ENCODE measurements around the gene UGGT1.

DNA sequence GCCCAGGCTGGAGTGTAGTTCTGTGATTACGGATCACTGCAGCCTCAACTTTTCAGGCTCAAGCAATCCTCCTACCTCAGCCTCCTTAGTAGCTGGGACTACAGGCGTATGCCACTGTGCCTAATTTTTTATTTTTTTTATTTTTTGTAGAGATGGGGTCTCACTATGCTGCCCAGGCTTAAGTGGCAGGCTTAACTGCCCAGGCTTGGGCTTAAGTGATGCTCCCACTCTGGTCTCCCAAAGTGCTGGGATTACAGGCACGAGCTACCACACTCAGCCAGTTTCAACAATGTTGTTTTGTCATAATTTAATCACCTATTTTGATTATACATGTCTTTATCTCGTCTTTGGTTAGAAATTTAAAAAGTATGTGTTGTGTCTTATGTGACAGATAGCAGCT lies 18.2 kb downstream of the UGGT1 start:
- TF ChIP-seq, protein P1, sequence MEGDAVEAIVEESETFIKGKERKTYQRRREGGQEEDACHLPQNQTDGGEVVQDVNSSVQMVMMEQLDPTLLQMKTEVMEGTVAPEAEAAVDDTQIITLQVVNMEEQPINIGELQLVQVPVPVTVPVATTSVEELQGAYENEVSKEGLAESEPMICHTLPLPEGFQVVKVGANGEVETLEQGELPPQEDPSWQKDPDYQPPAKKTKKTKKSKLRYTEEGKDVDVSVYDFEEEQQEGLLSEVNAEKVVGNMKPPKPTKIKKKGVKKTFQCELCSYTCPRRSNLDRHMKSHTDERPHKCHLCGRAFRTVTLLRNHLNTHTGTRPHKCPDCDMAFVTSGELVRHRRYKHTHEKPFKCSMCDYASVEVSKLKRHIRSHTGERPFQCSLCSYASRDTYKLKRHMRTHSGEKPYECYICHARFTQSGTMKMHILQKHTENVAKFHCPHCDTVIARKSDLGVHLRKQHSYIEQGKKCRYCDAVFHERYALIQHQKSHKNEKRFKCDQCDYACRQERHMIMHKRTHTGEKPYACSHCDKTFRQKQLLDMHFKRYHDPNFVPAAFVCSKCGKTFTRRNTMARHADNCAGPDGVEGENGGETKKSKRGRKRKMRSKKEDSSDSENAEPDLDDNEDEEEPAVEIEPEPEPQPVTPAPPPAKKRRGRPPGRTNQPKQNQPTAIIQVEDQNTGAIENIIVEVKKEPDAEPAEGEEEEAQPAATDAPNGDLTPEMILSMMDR (IDR thresholded peaks at IDR 0.05): no peak
- TF ChIP-seq POLR2A (IDR thresholded peaks at IDR 0.05): no peak

Measured in lower leg skin (tissue), 3 donors.